Heart left ventricle (tissue), 13 donors: ENCODE data around the gene PPP2R5B.

Experiments used
- CTCF ChIP-seq, 12 donors: fragments of 200-600 bp; sonication (generic) in 4 of 12; IDR thresholded peaks; one replicate each; pipeline versions ENCODE4 v1.5.0 to v1.8.0; 2018 to 2022; ENCODE audit warnings: antibody characterized with exemption in 12 of 12, mild to moderate bottlenecking in 5 of 12
- POLR2A ChIP-seq, 2 donors: fragments of 450-650 bp; IDR thresholded peaks; one replicate each; pipeline ENCODE4 v1.6.1; 2017; ENCODE audit warnings: antibody characterized with exemption in 2 of 2, mild to moderate bottlenecking in 2 of 2, moderate library complexity in 2 of 2
- donor health status: ischemic (EF 13 %, LVEDD 7.1; RV severe dilation, severe dysfunction).
- donor health status: DM: no; HTN: yes; CAD: no.
- donor health status: DM: no; HTN: no; CAD: no.
- donor health status: ischemic (EF 25% LVEDD 6.9; RV normal size, moderate dysfunction).
- donor health status: ischemic (EF 25% LVEDD 5.7; RV mildly dilated, moderate dysfunction).
- donor health status: ischemic (EF 35%, LVEDD 5.7; RV mildly dilated, moderate dysfunction).
- donor health status: nonischemic (EF 11% LVEDD 7.7; RV severe dilation, severe dysfunction).
- donor health status: DM: yes; HTN: yes; CAD: no.
- donor health status: PGD.
- donor health status: ischemic (EF 29% LVEDD 5.4; RV normal size, mild dysfunction).
- donor health status: nonischemic (EF 23%, LVEDD 6.1; RV moderate dilation, normal function).

DNA sequence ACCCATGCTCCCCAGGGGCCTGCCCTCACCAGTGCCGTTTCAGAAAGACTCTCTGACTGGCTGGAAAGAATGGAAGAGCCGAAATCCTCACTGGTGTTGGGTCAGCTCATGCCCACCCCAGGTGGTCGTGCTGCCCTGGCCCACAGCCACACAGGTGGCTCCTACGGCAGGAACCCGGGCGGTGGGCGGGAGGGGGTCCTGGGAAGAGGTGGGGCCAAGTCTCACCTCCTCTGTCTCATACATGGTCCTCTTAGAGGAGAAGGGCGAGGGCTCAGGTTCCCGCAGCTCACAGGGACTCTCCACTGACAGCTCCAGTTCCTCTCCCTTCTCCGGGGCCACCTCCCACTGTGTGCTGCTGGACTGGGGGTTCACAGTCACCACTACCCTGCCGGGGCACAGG is 15.7 kb upstream of the PPP2R5B start:
- TF ChIP-seq CTCF (IDR thresholded peaks at IDR 0.05) (no peak), POLR2A (IDR thresholded peaks at IDR 0.05) (no peak)
